ENCODE results near the gene MST1R. TPM values are rescaled to one million over a fixed set of nuclear protein-coding genes. Genes with fewer than 3 reads are reported as not detected.

Gene MST1R
- total and polyA plus RNA-seq, 2 of the 4 experiments (the other 2 are of a cell fraction), result under 0.01 to 0.14 TPM

DNA sequence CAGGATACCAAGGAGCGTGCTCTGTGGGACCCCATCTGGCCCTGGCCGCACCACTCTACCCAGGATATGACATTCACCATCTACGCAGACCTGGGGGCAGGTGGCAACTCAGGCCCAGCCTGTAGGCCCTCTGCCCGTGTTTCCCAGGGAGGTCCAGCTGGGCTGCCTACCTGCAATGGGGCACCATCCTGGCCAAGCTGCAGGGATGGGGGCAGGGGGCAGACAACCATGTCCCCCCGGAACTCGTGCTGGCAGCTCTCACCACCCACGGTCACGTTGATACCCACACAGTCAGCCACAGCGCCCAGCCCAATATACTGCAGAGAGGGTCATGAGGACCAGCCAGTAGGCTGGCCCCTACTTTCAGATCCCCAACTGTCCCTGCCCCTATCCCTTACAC, 7.9 kb downstream of the MST1R start:
- no peak overlapping the region for H3K4me2 ChIP-seq (ENCODE audit: low read depth, low read length)
- BruUV-seq (replicated peaks), result no TSS peak
- H3K9ac ChIP-seq (ENCODE audit: low read depth, low read length), result no peak overlapping the region
- H2BK20ac ChIP-seq (ENCODE audit: low read depth, low read length), result no peak overlapping the region
- no peaks in the 10 kb centered on the region for H3K79me1 ChIP-seq (ENCODE audit: low read depth in 1 of 2, low read length in 2 of 2)
- H3K27ac ChIP-seq (ENCODE audit: insufficient read depth, low read length), result no peak overlapping the region
- ATAC-seq (ENCODE audit: low read depth), result no peak
- no peak overlapping the region for H3K4me3 ChIP-seq (ENCODE audit: insufficient read depth, low read depth, low read length)
- H2BK5ac ChIP-seq (ENCODE audit: low read depth, low read length, poor library complexity, severe bottlenecking), result no peak overlapping the region
- dilution Hi-C loops (cut with HindIII; ENCODE audit: low sequenced_read_pairs, unreplicated experiment) (no loop called here), intact Hi-C loops (cut with micrococcal nuclease) (no loop called here), in situ Hi-C loops (cut with MboI; ENCODE audit: low sequenced_read_pairs) (no loop called here)
- DNase-seq, result no peak
- no peak for TF ChIP-seq RAD21 (IDR thresholded peaks at IDR 0.05; ENCODE audit: low read length)
- no peak for TF ChIP-seq NFE2L2 (IDR thresholded peaks at IDR 0.05; ENCODE audit: low read depth, low read length)
- no peak for TF ChIP-seq RCOR1 (IDR thresholded peaks at IDR 0.05; ENCODE audit: insufficient replicate concordance, low read length)
- no peak for TF ChIP-seq MAFK (IDR thresholded peaks at IDR 0.05; ENCODE audit: low read depth, low read length)
- no peak overlapping the region for H4K91ac ChIP-seq (ENCODE audit: insufficient read depth, low read depth, low read length)
- WGBS, 2 experiments (ENCODE audit: extremely low coverage in 2 of 2, insufficient read length in 1 of 2), result 68% methylated on average over 3 of the region's 9 CpGs; no CpG with 5 or more reads in 1 of the 2 experiments
- peaks cover 4% of the 10 kb centered on the region for H3K4me1 ChIP-seq (ENCODE audit: control insufficient read depth, insufficient read depth, low read length)
- H4K20me1 ChIP-seq (ENCODE audit: insufficient read depth, low read length), result no peaks in the 10 kb centered on the region
- no peak overlapping the region for H2AK9ac ChIP-seq (replicated peaks; ENCODE audit: low read depth, low read length, poor library complexity)
- POLR2A ChIA-PET (ENCODE audit: unreplicated experiment), result no interaction called here
- H2BK15ac ChIP-seq (ENCODE audit: low read depth, low read length), result no peak overlapping the region
- no peak overlapping the region for H3K18ac ChIP-seq (ENCODE audit: low read depth, low read length)
- H3K9me1 ChIP-seq (ENCODE audit: insufficient read depth, low read length), result peaks cover 2% of the 10 kb centered on the region; the same call in 1 of the 2 replicates
- no peaks in the 10 kb centered on the region for H3K9me3 ChIP-seq (ENCODE audit: control insufficient read depth, insufficient read depth, low read length)
- H3K4ac ChIP-seq (ENCODE audit: low read depth, low read length), result no peak overlapping the region
- H4K5ac ChIP-seq (ENCODE audit: low read depth, low read length), result no peak overlapping the region
- H3K56ac ChIP-seq (ENCODE audit: extremely low read depth, insufficient read depth, low read length), result no peak overlapping the region
- CTCF ChIA-PET, result no interaction called here
- no peak overlapping the region for H2AK5ac ChIP-seq (ENCODE audit: low read depth, low read length)
- H3K23ac ChIP-seq (ENCODE audit: low read depth, low read length), result no peak overlapping the region
- no peak overlapping the region for H2BK120ac ChIP-seq (ENCODE audit: low read depth, low read length)
- no peak overlapping the region for H4K8ac ChIP-seq (ENCODE audit: low read depth in 2 of 2, low read length in 2 of 2)
- H2AFZ ChIP-seq (replicated peaks; ENCODE audit: low read length, poor library complexity), result no peak overlapping the region
- H3K14ac ChIP-seq (replicated peaks; ENCODE audit: low read depth, low read length), result no peak overlapping the region
- H3K27me3 ChIP-seq (ENCODE audit: control insufficient read depth, insufficient read depth, low read length), result no peaks in the 10 kb centered on the region
- H3K36me3 ChIP-seq (ENCODE audit: control insufficient read depth, insufficient read depth, low read length), result no peaks in the 10 kb centered on the region
